GM12891 (cell line): ENCODE measurements around the gene MELTF.

ENCODE experiments used
- PAX5 ChIP-seq: IDR thresholded peaks from 2 replicates; pipeline ENCODE4 v1.6.1; 2011; ENCODE audit warnings: low read length, moderate library complexity, mild to moderate bottlenecking; ENCODE audit not compliant: insufficient read depth, severe bottlenecking
- POLR2A ChIP-seq: IDR thresholded peaks from 2 replicates; pipeline ENCODE4 v1.6.1; 2011; ENCODE audit warnings: low read depth, low read length, control low read depth
- POLR2AphosphoS5 ChIP-seq: IDR thresholded peaks from 2 replicates; pipeline ENCODE4 v1.6.1; 2011; ENCODE audit warnings: low read depth, low read length, control low read depth
- SPI1 ChIP-seq: IDR thresholded peaks from 2 replicates; pipeline ENCODE4 v1.6.1; 2011; ENCODE audit warnings: low read depth, low read length, control low read depth
- TAF1 ChIP-seq: IDR thresholded peaks from 2 replicates; pipeline ENCODE4 v1.6.1; 2011; ENCODE audit warnings: low read depth, low read length, control low read depth

GRCh38 chr3:196991581-196992460, 37.8 kb downstream of the MELTF start:
- no peak for TF ChIP-seq POLR2A
- no peak for TF ChIP-seq POLR2AphosphoS5
- TF ChIP-seq TAF1: no peak
- TF ChIP-seq PAX5: no peak
- no peak for TF ChIP-seq SPI1
